ENCODE data around the gene ADCK1. TPM values are rescaled to one million over a fixed set of nuclear protein-coding genes. Genes with fewer than 3 reads are reported as not detected.
"Not testable (repeated sequence)": the region's sequence is repeated elsewhere in the genome, so short reads cannot be mapped to it uniquely, and the experiment has no call there.

Gene ADCK1
- total RNA-seq (2014; rRNA removed; shearing (Covaris generic)), result 9.6 and 10.3 TPM in 2 replicates

DNA sequence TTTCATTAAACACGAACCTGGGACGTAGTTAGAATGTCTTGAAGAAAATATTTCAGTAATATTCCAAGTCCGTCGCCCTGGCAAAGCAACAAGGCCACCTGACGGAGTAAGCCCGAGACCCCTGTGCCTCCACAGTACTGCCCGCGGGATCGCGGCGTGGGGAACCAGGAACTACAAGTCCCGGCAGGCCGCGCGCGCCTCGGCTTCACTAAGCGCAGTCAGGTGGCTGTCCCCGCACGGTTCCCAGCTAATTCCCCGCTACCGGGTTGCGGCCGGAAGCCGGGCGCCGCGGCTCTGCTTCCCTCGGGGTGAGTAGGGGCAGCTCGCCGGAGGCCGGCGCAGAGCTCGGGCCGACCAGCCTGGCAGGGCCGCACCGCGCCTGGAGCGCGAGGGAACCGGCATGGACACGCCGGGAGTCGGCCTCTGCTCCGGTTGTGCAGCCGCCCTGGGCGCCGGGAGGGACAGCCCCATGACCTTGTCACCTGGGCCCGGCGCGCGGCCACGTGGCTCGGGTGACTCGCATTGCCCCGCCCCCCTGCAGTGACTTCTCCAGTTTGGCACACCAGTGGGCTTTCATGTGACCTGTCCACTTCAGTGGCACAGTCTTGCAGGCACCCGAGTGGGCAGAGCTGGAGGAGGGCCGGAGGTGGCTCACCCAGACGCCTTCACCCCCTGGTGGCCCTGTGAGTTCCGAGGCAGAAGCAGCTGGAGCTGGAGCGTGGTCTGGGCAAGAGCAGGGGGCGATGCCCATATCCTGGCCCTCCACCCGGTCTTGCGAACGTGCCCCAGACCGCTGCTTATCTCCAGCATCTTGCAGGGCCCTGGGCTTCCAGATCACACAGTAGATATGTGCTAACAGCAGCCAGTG lies at the start of gene ADCK1:
Gene ADCK1 (plus strand): TSS at position 247 of the 868 bp plus-strand sequence. CDS start 18,870 bp downstream, outside the sequence.
- peak; percentile 90 for DNase-seq
- no peaks in the 10 kb centered on the region for H3K27me3 ChIP-seq (ENCODE audit: control insufficient read depth, insufficient read depth, low read length)
- no peaks in the 10 kb centered on the region for H3K36me3 ChIP-seq (replicated peaks; ENCODE audit: control insufficient read depth, insufficient read depth, low read length)
- peak within 1 kb of the TSS; percentile 90 for H3K4me3 ChIP-seq (ENCODE audit: insufficient read depth, low read depth, low read length)

- H3K36me3 ChIP-seq (replicated peaks; ENCODE audit: control insufficient read depth, insufficient read depth, low read length), result peaks cover 12% of the 10 kb centered on the region
- DNase-seq, result no peak
- no peak overlapping the region for H3K4me3 ChIP-seq (ENCODE audit: insufficient read depth, low read depth, low read length)
- no peaks in the 10 kb centered on the region for H3K27me3 ChIP-seq (ENCODE audit: control insufficient read depth, insufficient read depth, low read length)
Observed at GRCh38 chr14:77752266-77752665, 47.6 kb upstream of the ADCK1 start.

DNA sequence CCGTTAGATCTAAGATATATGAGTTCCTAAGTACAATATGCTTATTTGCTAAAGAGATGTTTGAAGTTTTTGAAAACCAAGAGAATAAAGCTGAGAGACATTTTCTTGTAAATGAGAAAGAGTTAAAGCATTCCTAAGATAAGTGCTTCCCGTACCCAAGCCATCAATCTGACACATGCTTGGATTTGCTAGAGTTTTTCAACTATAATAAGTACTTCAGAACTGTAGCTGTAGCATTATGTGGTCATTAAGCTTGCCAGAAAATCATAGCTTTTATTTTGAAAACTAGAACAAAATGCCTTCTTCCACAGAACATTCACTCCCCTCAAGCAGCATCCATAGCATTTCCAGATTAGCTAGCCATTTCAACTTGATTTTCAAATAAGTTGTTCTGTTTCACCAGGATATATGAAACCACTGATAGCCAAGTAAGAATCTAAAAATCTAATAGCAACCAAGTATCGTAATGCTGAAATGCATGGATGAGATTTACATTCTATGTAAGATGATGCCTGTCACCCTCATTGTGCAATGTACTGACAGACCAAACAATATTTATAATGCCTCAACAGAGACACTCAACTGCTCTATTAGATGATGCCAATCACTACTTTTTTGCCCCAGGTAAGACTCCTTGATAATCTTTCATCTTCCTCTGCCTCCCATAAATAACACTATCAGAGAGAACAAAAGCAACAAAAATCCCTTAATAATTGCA lies 47.0 kb upstream of the ADCK1 start:
- no peak for DNase-seq
- no peaks in the 10 kb centered on the region for H3K27me3 ChIP-seq (ENCODE audit: control insufficient read depth, insufficient read depth, low read length)
- peaks cover 14% of the 10 kb centered on the region for H3K36me3 ChIP-seq (replicated peaks; ENCODE audit: control insufficient read depth, insufficient read depth, low read length)
- no peak overlapping the region for H3K4me3 ChIP-seq (ENCODE audit: insufficient read depth, low read depth, low read length)

- Histone ChIP-seq H3K27me3 (ENCODE audit: control insufficient read depth, insufficient read depth, low read length) (no peaks in the 10 kb centered on the region), H3K36me3 (replicated peaks; ENCODE audit: control insufficient read depth, insufficient read depth, low read length) (0 out of 2 replicates have a peak, but pooled peaks cover 1% of the 10 kb centered on the region), H3K4me3 (ENCODE audit: insufficient read depth, low read depth, low read length) (peak within 1 kb of the TSS; percentile 87)
- DNase-seq, result peak; percentile 88
Observed at GRCh38 chr14:77760381-77761204, 39.3 kb upstream of the ADCK1 start, which contains the start of gene SNW1. Gene SNW1 (minus strand): TSS chr14:77761156. CDS start chr14:77761127, 29 bp downstream.

GRCh38 chr14:77761205-77761931 lies 38.5 kb upstream of the ADCK1 start:
- Histone ChIP-seq H3K27me3 (ENCODE audit: control insufficient read depth, insufficient read depth, low read length) (no peaks in the 10 kb centered on the region), H3K36me3 (replicated peaks; ENCODE audit: control insufficient read depth, insufficient read depth, low read length) (0 out of 2 replicates have a peak, but pooled peaks cover 1% of the 10 kb centered on the region), H3K4me3 (ENCODE audit: insufficient read depth, low read depth, low read length) (peak overlapping the region; percentile 87)
- peak; percentile 55 for DNase-seq

GRCh38 chr14:77763316-77763715 lies 36.6 kb upstream of the ADCK1 start:
- no peaks in the 10 kb centered on the region for H3K27me3 ChIP-seq (ENCODE audit: control insufficient read depth, insufficient read depth, low read length)
- no peaks in the 10 kb centered on the region for H3K36me3 ChIP-seq (replicated peaks; ENCODE audit: control insufficient read depth, insufficient read depth, low read length)
- H3K4me3 ChIP-seq (ENCODE audit: insufficient read depth, low read depth, low read length), result no peak overlapping the region
- DNase-seq, result no peak

DNA sequence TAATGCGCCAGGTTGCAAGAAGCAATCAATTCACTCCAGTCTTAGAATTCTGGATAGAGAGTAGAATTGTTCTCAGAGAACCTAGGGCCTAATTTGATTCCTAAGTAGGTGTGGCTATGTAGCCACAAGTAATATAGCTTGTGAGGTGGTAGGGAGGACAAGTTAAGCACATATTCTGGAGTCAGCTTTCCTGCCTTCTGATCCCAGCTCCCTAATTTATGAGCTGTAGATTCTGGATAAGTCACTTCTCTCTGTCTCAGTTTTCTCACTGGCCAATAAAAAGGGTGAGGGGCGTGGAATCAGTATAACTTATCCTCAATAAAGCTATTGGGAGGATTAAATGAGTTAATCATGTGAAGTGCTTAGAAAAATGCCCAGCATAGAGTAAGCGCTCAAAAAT lies 35.9 kb upstream of the ADCK1 start:
- no peaks in the 10 kb centered on the region for H3K27me3 ChIP-seq (ENCODE audit: control insufficient read depth, insufficient read depth, low read length)
- no peak for DNase-seq
- no peaks in the 10 kb centered on the region for H3K36me3 ChIP-seq (replicated peaks; ENCODE audit: control insufficient read depth, insufficient read depth, low read length)
- H3K4me3 ChIP-seq (ENCODE audit: insufficient read depth, low read depth, low read length), result no peak overlapping the region

DNA sequence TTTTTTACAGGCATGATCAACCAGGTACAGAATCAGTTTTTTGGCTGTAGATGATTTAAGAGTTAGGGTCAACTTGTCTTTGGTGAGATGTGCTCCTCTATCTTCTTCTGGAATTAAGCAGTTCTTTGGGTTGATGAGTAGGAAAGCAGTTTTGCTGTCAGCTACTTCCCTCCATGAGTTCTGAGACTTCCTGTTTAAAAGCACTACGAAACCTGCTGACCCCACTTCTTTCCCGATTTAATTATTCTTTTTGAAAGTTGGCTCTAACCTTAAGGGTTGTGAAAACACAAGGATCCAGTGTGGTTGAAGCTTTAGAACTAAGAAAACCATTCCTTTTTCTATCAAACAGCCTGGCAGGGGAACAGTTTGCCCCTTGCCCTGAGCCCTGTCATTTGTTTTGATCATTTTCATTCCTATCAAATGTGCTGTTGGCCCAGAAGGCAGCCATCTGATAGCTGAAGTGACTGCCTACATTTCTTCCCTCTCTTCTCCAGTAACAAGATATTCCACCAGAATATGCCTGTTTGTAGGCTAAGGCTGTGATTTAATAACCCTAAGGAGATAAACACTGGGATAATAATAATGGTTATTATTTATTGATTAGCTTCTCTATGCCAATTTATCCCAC lies 31.4 kb upstream of the ADCK1 start:
- H3K4me3 ChIP-seq (ENCODE audit: insufficient read depth, low read depth, low read length); H3K27me3 ChIP-seq (ENCODE audit: control insufficient read depth, insufficient read depth, low read length); H3K36me3 ChIP-seq (replicated peaks; ENCODE audit: control insufficient read depth, insufficient read depth, low read length); DNase-seq: not testable (repeated sequence)

DNA sequence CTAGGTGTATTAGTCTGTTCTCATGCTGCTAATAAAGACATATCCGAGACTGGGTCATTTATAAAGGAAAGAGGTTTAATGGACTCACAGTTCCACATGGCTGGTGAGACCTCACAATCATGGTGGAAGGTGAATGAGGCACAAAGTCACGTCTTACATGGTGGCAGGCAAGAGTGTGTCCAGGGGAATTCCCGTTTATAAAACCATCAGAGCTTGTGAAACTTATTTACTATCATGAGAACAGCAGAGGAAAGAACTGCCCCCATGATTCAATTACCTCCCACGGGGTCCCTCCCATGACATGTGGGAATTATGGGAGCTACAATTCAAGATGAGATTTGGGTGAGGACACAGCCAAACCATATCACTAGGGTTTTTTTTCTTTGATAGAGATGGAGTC lies 25.9 kb upstream of the ADCK1 start:
- not testable (repeated sequence) for DNase-seq; H3K27me3 ChIP-seq (ENCODE audit: control insufficient read depth, insufficient read depth, low read length); H3K36me3 ChIP-seq (replicated peaks; ENCODE audit: control insufficient read depth, insufficient read depth, low read length); H3K4me3 ChIP-seq (ENCODE audit: insufficient read depth, low read depth, low read length)

DNA sequence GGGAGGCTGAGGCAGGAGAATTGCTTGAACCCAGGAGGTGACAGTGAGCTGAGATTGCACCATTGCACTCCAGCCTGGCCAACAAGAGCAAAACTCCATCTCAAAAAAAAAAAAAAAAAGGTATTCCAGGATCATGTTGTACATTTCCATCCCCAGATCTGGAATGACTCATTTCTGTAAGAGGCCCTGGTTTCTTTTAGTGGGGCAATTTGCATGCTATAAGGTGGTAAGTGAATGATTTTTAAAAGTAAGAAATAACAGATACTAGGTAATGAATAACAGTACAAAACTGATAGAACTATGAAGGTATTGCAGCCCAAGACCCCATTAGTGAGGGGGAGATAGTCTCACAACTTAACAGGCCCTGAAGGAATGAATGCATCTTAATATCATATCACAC lies 17.7 kb upstream of the ADCK1 start:
- H3K36me3 ChIP-seq (replicated peaks; ENCODE audit: control insufficient read depth, insufficient read depth, low read length), result no peaks in the 10 kb centered on the region
- DNase-seq, result no peak
- no peak overlapping the region for H3K4me3 ChIP-seq (ENCODE audit: insufficient read depth, low read depth, low read length)
- no peaks in the 10 kb centered on the region for H3K27me3 ChIP-seq (ENCODE audit: control insufficient read depth, insufficient read depth, low read length)

- peak; percentile 49 for DNase-seq
- H3K36me3 ChIP-seq (replicated peaks; ENCODE audit: control insufficient read depth, insufficient read depth, low read length), result no peaks in the 10 kb centered on the region
- H3K27me3 ChIP-seq (ENCODE audit: control insufficient read depth, insufficient read depth, low read length), result no peaks in the 10 kb centered on the region
- no peak overlapping the region for H3K4me3 ChIP-seq (ENCODE audit: insufficient read depth, low read depth, low read length)
Observed at GRCh38 chr14:77786148-77786547, 13.8 kb upstream of the ADCK1 start.

- no peaks in the 10 kb centered on the region for H3K36me3 ChIP-seq (replicated peaks; ENCODE audit: control insufficient read depth, insufficient read depth, low read length)
Observed at GRCh38 chr14:77790566-77791224, 9.2 kb upstream of the ADCK1 start.

DNA sequence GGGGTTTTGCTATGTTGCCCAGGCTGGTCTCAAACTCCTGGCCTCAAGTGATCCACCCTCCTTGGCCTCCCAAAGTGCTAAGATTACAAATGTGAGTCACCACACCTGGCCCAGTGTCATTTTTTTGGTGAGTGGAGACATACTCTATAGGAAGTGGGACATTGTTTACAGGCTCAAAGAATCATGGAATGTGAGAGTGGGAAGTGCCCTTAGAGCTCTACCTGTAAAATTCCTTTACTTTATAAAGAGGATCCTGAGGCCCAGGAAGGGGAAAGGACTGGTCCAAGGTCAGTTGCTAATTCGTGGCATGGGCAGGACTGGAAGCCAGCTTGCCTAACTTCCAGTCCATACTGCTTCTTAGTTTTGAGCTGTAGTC lies 8.7 kb upstream of the ADCK1 start:
- no peak overlapping the region for H3K4me3 ChIP-seq (ENCODE audit: insufficient read depth, low read depth, low read length)
- H3K36me3 ChIP-seq (replicated peaks; ENCODE audit: control insufficient read depth, insufficient read depth, low read length), result no peaks in the 10 kb centered on the region
- DNase-seq, result no peak
- no peaks in the 10 kb centered on the region for H3K27me3 ChIP-seq (ENCODE audit: control insufficient read depth, insufficient read depth, low read length)

More at GRCh38 chr14:77790566-77791224, 9.2 kb upstream of the ADCK1 start:
- Histone ChIP-seq H3K27me3 (ENCODE audit: control insufficient read depth, insufficient read depth, low read length) (no peaks in the 10 kb centered on the region), H3K4me3 (ENCODE audit: insufficient read depth, low read depth, low read length) (no peak overlapping the region)
- DNase-seq, result no peak
